Measurements from ENCODE around the gene RFTN1.
A peak's percentile ranks its signal among the peaks of the same experiment; 100 is the strongest.

Gene RFTN1

DNA sequence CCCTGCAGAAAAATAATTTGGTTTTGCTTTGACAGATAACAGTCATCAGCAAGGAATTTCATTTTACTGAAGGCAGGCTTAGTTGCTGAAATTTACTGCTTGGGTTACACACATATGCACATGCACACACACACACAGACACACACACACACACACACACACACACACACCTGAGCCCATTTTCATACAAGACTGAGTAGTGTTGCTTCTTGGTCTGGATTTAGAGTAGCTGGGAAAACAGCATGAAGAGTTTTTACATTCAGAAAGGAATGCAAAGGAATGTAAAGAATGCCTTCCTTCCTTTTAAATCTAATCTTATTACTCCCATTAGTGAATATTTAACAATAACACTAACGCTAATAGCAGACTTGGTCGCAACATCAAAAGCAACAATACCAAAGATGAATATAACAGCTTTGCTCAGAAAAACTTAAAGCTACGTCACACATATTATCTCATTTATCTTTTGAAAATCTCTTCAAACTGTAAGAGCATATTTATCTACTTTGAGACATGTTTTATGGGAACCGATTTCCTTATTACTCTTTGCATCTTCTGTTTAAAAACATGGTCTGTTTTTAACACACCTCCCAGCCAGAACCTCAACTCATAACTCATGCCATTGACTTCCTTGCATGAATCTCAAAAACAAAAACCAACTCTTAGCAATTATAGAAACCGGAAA, 32.5 kb downstream of the RFTN1 start:
- Histone ChIP-seq H3K79me2 (ENCODE audit: insufficient read depth, low read length) (peaks cover 94% of the 10 kb centered on the region), H3K9me3 (ENCODE audit: insufficient read depth, low read depth, low read length) (no peaks in the 10 kb centered on the region), H4K20me1 (ENCODE audit: insufficient read depth, low read length, poor library complexity, severe bottlenecking) (peaks cover 4% of the 10 kb centered on the region), H3K9me2 (replicated peaks; ENCODE audit: low read depth, low read length) (no peaks in the 10 kb centered on the region), H3K27me3 (ENCODE audit: insufficient read depth, low read length, poor library complexity, severe bottlenecking) (no peaks in the 10 kb centered on the region), H3K4me2 (ENCODE audit: low read depth, low read length, poor library complexity, severe bottlenecking) (peak overlapping the region; percentile 79), H3K36me3 (ENCODE audit: insufficient read depth, low read length) (peaks cover 51% of the 10 kb centered on the region; the same call in 1 of the 2 replicates), H3K4me1 (ENCODE audit: insufficient read depth, low read length, poor library complexity, severe bottlenecking) (peaks cover 70% of the 10 kb centered on the region), H3F3A (ENCODE audit: low read depth) (peaks cover 7% of the 10 kb centered on the region; the same call in 1 of the 2 replicates), H2AFZ (ENCODE audit: low read length) (no peak overlapping the region), H3K9ac (ENCODE audit: low read depth, low read length, poor library complexity, severe bottlenecking) (peak overlapping the region; percentile 57), H3K4me3 (ENCODE audit: low read length, poor library complexity, severe bottlenecking) (peak overlapping the region; percentile 59)
- TF ChIP-seq EZH2phosphoT487 (IDR thresholded peaks at IDR 0.05; ENCODE audit: borderline replicate concordance) = no peak
- TF ChIP-seq, protein P1, sequence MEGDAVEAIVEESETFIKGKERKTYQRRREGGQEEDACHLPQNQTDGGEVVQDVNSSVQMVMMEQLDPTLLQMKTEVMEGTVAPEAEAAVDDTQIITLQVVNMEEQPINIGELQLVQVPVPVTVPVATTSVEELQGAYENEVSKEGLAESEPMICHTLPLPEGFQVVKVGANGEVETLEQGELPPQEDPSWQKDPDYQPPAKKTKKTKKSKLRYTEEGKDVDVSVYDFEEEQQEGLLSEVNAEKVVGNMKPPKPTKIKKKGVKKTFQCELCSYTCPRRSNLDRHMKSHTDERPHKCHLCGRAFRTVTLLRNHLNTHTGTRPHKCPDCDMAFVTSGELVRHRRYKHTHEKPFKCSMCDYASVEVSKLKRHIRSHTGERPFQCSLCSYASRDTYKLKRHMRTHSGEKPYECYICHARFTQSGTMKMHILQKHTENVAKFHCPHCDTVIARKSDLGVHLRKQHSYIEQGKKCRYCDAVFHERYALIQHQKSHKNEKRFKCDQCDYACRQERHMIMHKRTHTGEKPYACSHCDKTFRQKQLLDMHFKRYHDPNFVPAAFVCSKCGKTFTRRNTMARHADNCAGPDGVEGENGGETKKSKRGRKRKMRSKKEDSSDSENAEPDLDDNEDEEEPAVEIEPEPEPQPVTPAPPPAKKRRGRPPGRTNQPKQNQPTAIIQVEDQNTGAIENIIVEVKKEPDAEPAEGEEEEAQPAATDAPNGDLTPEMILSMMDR (conservative IDR thresholded peaks at IDR 0.05; ENCODE audit: low read length) = no peak

DNA sequence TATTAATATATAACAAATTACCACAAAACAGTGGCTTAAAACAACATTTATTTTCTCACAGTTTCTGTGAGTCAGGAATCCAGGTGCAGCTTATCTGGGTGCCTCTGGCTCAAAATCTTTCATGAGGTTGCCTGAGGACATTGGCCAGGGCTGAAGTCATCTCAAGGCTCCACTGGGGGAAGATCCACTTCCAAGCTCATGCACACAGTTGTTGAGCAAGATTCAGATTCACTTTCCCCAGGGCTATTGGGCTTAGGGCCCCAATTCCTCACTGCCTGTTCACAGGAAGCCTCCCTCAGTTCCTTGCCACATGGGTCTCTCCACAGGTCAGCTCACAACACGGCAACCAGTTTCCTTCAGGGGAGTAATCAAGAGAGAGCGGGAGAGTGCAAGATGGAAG, 35.0 kb downstream of the RFTN1 start:
- H4K20me1 ChIP-seq (ENCODE audit: insufficient read depth, low read length, poor library complexity, severe bottlenecking) = peaks cover 4% of the 10 kb centered on the region
- H3K79me2 ChIP-seq (ENCODE audit: insufficient read depth, low read length) = peaks cover 94% of the 10 kb centered on the region
- no peak overlapping the region for H3K4me3 ChIP-seq (ENCODE audit: low read length, poor library complexity, severe bottlenecking)
- H3K27me3 ChIP-seq (ENCODE audit: insufficient read depth, low read length, poor library complexity, severe bottlenecking) = no peaks in the 10 kb centered on the region
- H3K4me1 ChIP-seq (ENCODE audit: insufficient read depth, low read length, poor library complexity, severe bottlenecking) = peaks cover 61% of the 10 kb centered on the region
- TF ChIP-seq, protein P1 (conservative IDR thresholded peaks at IDR 0.05; ENCODE audit: low read length) = no peak
- TF ChIP-seq EZH2phosphoT487 (IDR thresholded peaks at IDR 0.05; ENCODE audit: borderline replicate concordance) = no peak
- H3K9ac ChIP-seq (ENCODE audit: low read depth, low read length, poor library complexity, severe bottlenecking) = no peak overlapping the region
- H3K9me3 ChIP-seq (ENCODE audit: insufficient read depth, low read depth, low read length) = no peaks in the 10 kb centered on the region
- peaks cover 7% of the 10 kb centered on the region; the same call in 1 of the 2 replicates for H3F3A ChIP-seq (ENCODE audit: low read depth)
- H3K4me2 ChIP-seq (ENCODE audit: low read depth, low read length, poor library complexity, severe bottlenecking) = no peak overlapping the region
- H2AFZ ChIP-seq (ENCODE audit: low read length) = no peak overlapping the region
- peaks cover 56% of the 10 kb centered on the region; the same call in 1 of the 2 replicates for H3K36me3 ChIP-seq (ENCODE audit: insufficient read depth, low read length)
- no peaks in the 10 kb centered on the region for H3K9me2 ChIP-seq (replicated peaks; ENCODE audit: low read depth, low read length)

DNA sequence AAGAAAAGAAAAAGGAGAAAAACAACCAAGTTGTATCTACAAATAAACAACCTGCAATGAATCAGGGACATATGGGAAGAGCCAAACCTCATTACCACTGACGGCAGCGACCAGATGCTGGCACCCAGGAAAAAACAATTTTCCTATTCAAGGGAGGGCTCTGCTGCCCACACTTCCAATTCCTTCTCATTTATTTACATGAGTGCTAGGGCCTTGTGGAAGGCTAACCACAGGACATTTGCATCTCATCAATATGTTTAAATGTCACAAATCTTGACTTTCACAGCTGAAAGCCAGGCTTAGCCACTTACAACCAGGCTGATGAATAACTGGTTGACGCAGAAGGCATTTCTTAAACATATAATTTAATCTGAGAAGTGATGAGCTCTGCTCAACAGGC, 36.0 kb downstream of the RFTN1 start:
- no peaks in the 10 kb centered on the region for H3K9me2 ChIP-seq (replicated peaks; ENCODE audit: low read depth, low read length)
- peaks cover 4% of the 10 kb centered on the region for H4K20me1 ChIP-seq (ENCODE audit: insufficient read depth, low read length, poor library complexity, severe bottlenecking)
- H3K4me3 ChIP-seq (ENCODE audit: low read length, poor library complexity, severe bottlenecking) = no peak overlapping the region
- TF ChIP-seq, protein P1 (conservative IDR thresholded peaks at IDR 0.05; ENCODE audit: low read length) = no peak
- no peak for TF ChIP-seq EZH2phosphoT487 (IDR thresholded peaks at IDR 0.05; ENCODE audit: borderline replicate concordance)
- no peaks in the 10 kb centered on the region for H3K27me3 ChIP-seq (ENCODE audit: insufficient read depth, low read length, poor library complexity, severe bottlenecking)
- H2AFZ ChIP-seq (ENCODE audit: low read length) = no peak overlapping the region
- H3K4me2 ChIP-seq (ENCODE audit: low read depth, low read length, poor library complexity, severe bottlenecking) = no peak overlapping the region
- no peak overlapping the region for H3K9ac ChIP-seq (ENCODE audit: low read depth, low read length, poor library complexity, severe bottlenecking)
- peaks cover 62% of the 10 kb centered on the region for H3K36me3 ChIP-seq (ENCODE audit: insufficient read depth, low read length)
- peaks cover 94% of the 10 kb centered on the region for H3K79me2 ChIP-seq (ENCODE audit: insufficient read depth, low read length)
- peaks cover 51% of the 10 kb centered on the region for H3K4me1 ChIP-seq (ENCODE audit: insufficient read depth, low read length, poor library complexity, severe bottlenecking)
- no peaks in the 10 kb centered on the region for H3K9me3 ChIP-seq (ENCODE audit: insufficient read depth, low read depth, low read length)
- peaks cover 7% of the 10 kb centered on the region; the same call in 1 of the 2 replicates for H3F3A ChIP-seq (ENCODE audit: low read depth)

All from Loucy (cell line).